Left colon (tissue), 2 donors: ENCODE data around the gene OR2C1. TPM values are rescaled to one million over a fixed set of nuclear protein-coding genes. Genes with fewer than 3 reads are reported as not detected.

ENCODE experiments used
- ATAC-seq: fragments of 200-7000 bp; cut with Tn5 transposase; one replicate; pipeline ENCODE4 v1.9.1; 2020; ENCODE audit warnings: mild to moderate bottlenecking, moderate library complexity
- DNase-seq, 2 donors: peaks; one replicate each; pipeline ENCODE4 v3.0.0-alpha.2; 2020
- intact Hi-C, 2 donors: fragments of 100-400 bp; cut with DNase I in 1 of 2; cut with micrococcal nuclease in 1 of 2; formaldehyde crosslinking; loops; one replicate each; pipeline versions ENCODE4 v1.11.2 to v1.14.0; 2022; cut with DNase I, micrococcal nuclease
- total RNA-seq, 2 donors: library from RNA; stranded (reverse); fragmentation: NEBNext Ultra II Directional; extraction: Animal tissue kit (Norgen Biotek cat#: 25700); gene quantifications; one replicate each; pipeline ENCODE4 v1.2.1, GENCODE V29; 2021
- donor health status: DM: no; HTN: no; CAD: no.
- donor health status: DM: yes; HTN: yes; CAD: no.

The OR2C1 gene
- total RNA-seq, 2 donors from 2014 or later: not detected

GRCh38 chr16:3383045-3383448, 27.4 kb downstream of the OR2C1 start:
- intact Hi-C loops: no loop called here

GRCh38 chr16:3388325-3388724, 32.6 kb downstream of the OR2C1 start:
- no peak for ATAC-seq
- intact Hi-C loops: no loop called here
- DNase-seq: no peak

More at GRCh38 chr16:3383045-3383448, 27.4 kb downstream of the OR2C1 start:
- no peak for ATAC-seq
- DNase-seq: no peak

GRCh38 chr16:3389663-3390338, 34.1 kb downstream of the OR2C1 start:
- no peak for ATAC-seq
- intact Hi-C loops: no loop called here
- DNase-seq: no peak

GRCh38 chr16:3400446-3400778, 44.7 kb downstream of the OR2C1 start:
- DNase-seq (no peak), ATAC-seq (no peak)
- intact Hi-C loops: no loop called here

GRCh38 chr16:3400779-3401688, 45.3 kb downstream of the OR2C1 start, which contains the start of the genes ZNF174 and ZSCAN32:
Gene ZNF174 (plus strand): TSS chr16:3401215. CDS start chr16:3402005, 790 bp downstream.
Gene ZSCAN32 (minus strand): TSS chr16:3401004. CDS start chr16:3397557, 3,447 bp downstream.
- ATAC-seq: peak; percentile 98
- peak; percentile 97 to 99 for DNase-seq
- intact Hi-C loops: no loop called here

- no peak for DNase-seq
- intact Hi-C loops: no loop called here
- ATAC-seq: no peak
Measured at GRCh38 chr16:3401719-3402397, 46.2 kb downstream of the OR2C1 start.

Other genes starting within 250 kb of the OR2C1 start
- 1 to 10 TPM; 8.2 to 9.6 TPM for gene ZNF205, start 243.3 kb upstream of the OR2C1 start, total RNA-seq
- 10 to 100 TPM; 12.3 to 13.8 TPM for gene ZNF213, start 220.9 kb upstream of the OR2C1 start, total RNA-seq
- not detected for gene OR1F1, start 167.7 kb upstream of the OR2C1 start, total RNA-seq
- 1 to 10 TPM; 6.0 to 6.1 TPM for gene ZNF200, start 120.7 kb upstream of the OR2C1 start, total RNA-seq
- under 1 TPM; 0.37 to 0.67 TPM for gene MEFV, start 99.3 kb upstream of the OR2C1 start, total RNA-seq
- 10 to 100 TPM; 21.2 to 24.3 TPM for gene ZNF263, start 72.4 kb upstream of the OR2C1 start, total RNA-seq
- gene TIGD7, start 50.5 kb upstream of the OR2C1 start, total RNA-seq: 1 to 10 TPM; 1.8 to 2.1 TPM
- 10 to 100 TPM; 17.9 to 24.1 TPM for gene ZNF75A, start 50.4 kb upstream of the OR2C1 start, total RNA-seq
- 10 to 100 TPM; 10.1 to 12.5 TPM for gene ZSCAN32, start 45.1 kb downstream of the OR2C1 start, total RNA-seq
- 1 to 10 TPM; 7.6 to 7.7 TPM for gene ZNF174, start 45.3 kb downstream of the OR2C1 start, total RNA-seq
- gene ZNF597, start 87.6 kb downstream of the OR2C1 start, total RNA-seq: 1 to 10 TPM; 1.5 to 1.6 TPM
- gene NAA60, start 87.8 kb downstream of the OR2C1 start, total RNA-seq: 10 to 100 TPM; 76.5 to 85.3 TPM
- not detected for gene C16orf90, start 139.6 kb downstream of the OR2C1 start, total RNA-seq
- 10 to 100 TPM in 1 of 2 donors, 1 to 10 TPM in 1; 9.2 to 11.5 TPM for gene CLUAP1, start 145.1 kb downstream of the OR2C1 start, total RNA-seq
- gene NLRC3, start 221.5 kb downstream of the OR2C1 start, total RNA-seq: 1 to 10 TPM; 1.3 to 1.4 TPM